NCI-H2171 treated with DMSO at 0.1 percent for 48 hours (cell line): ENCODE data around the gene ARPIN.
A peak's percentile ranks its signal among the peaks of the same experiment; 100 is the strongest.
"Not testable (repeated sequence)": the region's sequence is repeated elsewhere in the genome, so short reads cannot be mapped to it uniquely, and the experiment has no call there.

Experiments used
- DNase-seq: peaks from one replicate; lab custom pipeline; 2025; lab: John Stamatoyannopoulos, UW

The ARPIN gene

GRCh38 chr15:89912674-89913396, at the start of gene ARPIN:
TSS of gene ARPIN (minus strand) at chr15:89912952. CDS start at chr15:89912835, 117 bp downstream.
- DNase-seq, result no peak

GRCh38 chr15:89958107-89958805, 45.5 kb upstream of the ARPIN start:
- DNase-seq, result peak; percentile 37

- DNase-seq, result not testable (repeated sequence)
Observed at GRCh38 chr15:89955449-89955998, 42.8 kb upstream of the ARPIN start.

GRCh38 chr15:89954541-89954940, 41.8 kb upstream of the ARPIN start:
- DNase-seq, result no peak

- no peak for DNase-seq
Observed at GRCh38 chr15:89948796-89949195, 36.0 kb upstream of the ARPIN start.

- DNase-seq, result no peak
Observed at GRCh38 chr15:89947385-89947784, 34.6 kb upstream of the ARPIN start.

GRCh38 chr15:89946681-89947299, 34.0 kb upstream of the ARPIN start:
- DNase-seq, result no peak

GRCh38 chr15:89943721-89944120, 31.0 kb upstream of the ARPIN start:
- DNase-seq, result not testable (repeated sequence)

GRCh38 chr15:89939910-89940309, 27.2 kb upstream of the ARPIN start:
- DNase-seq, result no peak

GRCh38 chr15:89939377-89939776, 26.6 kb upstream of the ARPIN start:
- not testable (repeated sequence) for DNase-seq

GRCh38 chr15:89937365-89938350, 24.9 kb upstream of the ARPIN start:
- DNase-seq, result no peak

- no peak for DNase-seq
Observed at GRCh38 chr15:89936786-89937265, 24.1 kb upstream of the ARPIN start.

- no peak for DNase-seq
Observed at GRCh38 chr15:89936051-89936785, 23.5 kb upstream of the ARPIN start.

GRCh38 chr15:89932880-89933279, 20.1 kb upstream of the ARPIN start:
- no peak for DNase-seq

GRCh38 chr15:89928421-89928820, 15.7 kb upstream of the ARPIN start:
- no peak for DNase-seq

- no peak for DNase-seq
Observed at GRCh38 chr15:89926158-89926557, 13.4 kb upstream of the ARPIN start.

GRCh38 chr15:89917442-89918101, 4.8 kb upstream of the ARPIN start:
- DNase-seq, result no peak

GRCh38 chr15:89916660-89917059, 3.9 kb upstream of the ARPIN start:
- no peak for DNase-seq

- DNase-seq, result no peak
Observed at GRCh38 chr15:89912145-89912673, 543 bp downstream of the ARPIN start.
